Smooth muscle cell of the umbilical artery (primary cell): ENCODE measurements around the gene NTNG1. TPM values are rescaled to one million over a fixed set of nuclear protein-coding genes. Genes with fewer than 3 reads are reported as not detected.

ENCODE experiments used
- total RNA-seq: library from RNA; depleted of rRNA; stranded (reverse); fragments of >200 nt; gene quantifications from 2 replicates; pipeline ENCODE4 v1.2.3, GENCODE V29; 2014

NTNG1 gene
- total RNA-seq: 0.30 and 2.2 TPM in 2 replicates

DNA sequence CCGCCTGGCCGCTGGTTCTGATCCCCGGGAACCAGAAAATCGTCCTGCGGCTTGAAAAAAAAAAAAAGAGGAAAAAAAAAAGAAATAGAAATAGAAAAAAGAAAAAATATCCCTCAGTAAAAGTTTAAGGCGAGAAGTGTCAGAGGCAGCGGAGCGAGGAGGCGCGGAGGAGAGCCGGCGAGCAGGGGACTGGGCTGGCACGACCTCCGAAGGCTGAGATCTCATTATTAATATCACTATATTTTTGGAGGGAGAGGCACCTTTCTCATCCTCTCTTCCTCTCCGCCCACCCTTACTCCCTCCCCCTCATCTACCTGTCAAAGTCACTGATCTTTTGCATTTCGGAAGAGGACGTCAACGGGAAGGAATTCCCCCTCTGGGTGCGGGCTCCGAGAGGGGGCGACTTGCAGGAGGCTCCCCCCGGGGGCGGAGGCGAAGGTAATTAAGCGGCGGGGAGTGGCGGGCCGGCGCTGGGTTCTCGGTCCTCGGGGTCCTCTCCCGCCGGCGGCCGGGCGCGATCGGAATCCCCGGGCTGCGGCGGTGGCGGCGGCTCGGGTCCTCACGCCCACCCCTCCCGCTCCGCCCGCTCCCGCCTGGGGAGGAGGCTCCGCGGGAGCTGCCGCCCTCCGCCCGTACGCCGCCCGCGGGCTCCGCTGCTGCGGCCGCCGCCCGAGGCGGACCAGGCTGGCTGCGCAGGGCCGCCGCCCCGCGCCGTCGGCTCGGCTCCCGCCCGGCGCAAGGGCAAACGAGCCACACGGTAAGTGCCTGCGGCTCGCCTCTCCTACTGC is at the start of gene NTNG1:
Gene NTNG1, plus strand, starts transcription at position 337 of the 788 bp plus-strand sequence.

Other genes with a start within 250 kb of the NTNG1 start
- 11.9 and 15.4 TPM in 2 replicates for gene PRMT6, start 84.4 kb upstream of the NTNG1 start, total RNA-seq